Prostate gland (tissue), 2 donors: ENCODE data around the gene COG5. TPM values are rescaled to one million over a fixed set of nuclear protein-coding genes. Genes with fewer than 3 reads are reported as not detected.

ENCODE experiments used
- DNase-seq: peaks from one replicate; pipeline ENCODE4 v3.0.0-alpha.2; 2019; ENCODE audit warnings: low spot score
- H3K27ac ChIP-seq, 2 donors: fragments of 200-600 bp; sonication (generic); 2 replicates each; pipeline ENCODE4 v1.5.1; 2017 to 2019
- H3K27me3 ChIP-seq: fragments of 200-600 bp; sonication (generic); replicated peaks from 2 replicates; pipeline ENCODE4 v1.5.1; 2019; ENCODE audit not compliant: insufficient read depth
- H3K36me3 ChIP-seq, 2 donors: fragments of 200-600 bp; sonication (generic); 1 replicate in 1 of 2; 2 replicates in 1 of 2; pipeline versions ENCODE4 v1.5.1 to v1.8.1; 2017 to 2019
- H3K4me1 ChIP-seq: fragments of 200-600 bp; sonication (generic); replicated peaks from 2 replicates; pipeline ENCODE4 v1.5.1; 2019
- H3K4me3 ChIP-seq, 2 donors: fragments of 200-600 bp; sonication (generic); 2 replicates each; pipeline ENCODE4 v1.5.1; 2017 to 2019
- H3K9me3 ChIP-seq: fragments of 200-600 bp; sonication (generic); 2 replicates; pipeline ENCODE4 v1.5.1; 2017
- POLR2A ChIP-seq: fragments of 450-650 bp; IDR thresholded peaks from one replicate; pipeline ENCODE4 v1.6.1; 2016; ENCODE audit warnings: antibody characterized with exemption, mild to moderate bottlenecking
- POLR2AphosphoS5 ChIP-seq: sonication (generic); formaldehyde crosslinking; IDR thresholded peaks from one replicate; pipeline ENCODE4 v1.6.1; 2017; ENCODE audit warnings: antibody characterized with exemption
- WGBS: methylation state at CpG from one replicate; pipeline ENCODE4 v1.1.5; 2018; 5-methylcytosine and 5-hydroxymethylcytosine counted together
- intact Hi-C: fragments of 100-400 bp; cut with DNase I; formaldehyde crosslinking; loops from one replicate; pipeline ENCODE4 v1.14.2; 2022
- total RNA-seq, 2 donors: library from RNA; depleted of rRNA; stranded (reverse); fragments of >200 nt; gene quantifications; one replicate each; pipeline ENCODE4 v1.1.0, GENCODE V29; 2016
- TF ChIP-seq, protein P1 (sequence below), 4 experiments: fragments of 200-600 bp in 2 of 4; fragments of 450-650 bp in 2 of 4; sonication (generic) in 2 of 4; IDR thresholded peaks; 1 replicate in 3 of 4; 2 replicates in 1 of 4; pipeline ENCODE4 v1.5.1; 2016 to 2019; ENCODE audit warnings: antibody characterized with exemption in 4 of 4, mild to moderate bottlenecking in 2 of 4, moderate library complexity in 2 of 4

The COG5 gene
- total RNA-seq, 2 donors from 2014 or later = 35.1 to 86.4 TPM

DNA sequence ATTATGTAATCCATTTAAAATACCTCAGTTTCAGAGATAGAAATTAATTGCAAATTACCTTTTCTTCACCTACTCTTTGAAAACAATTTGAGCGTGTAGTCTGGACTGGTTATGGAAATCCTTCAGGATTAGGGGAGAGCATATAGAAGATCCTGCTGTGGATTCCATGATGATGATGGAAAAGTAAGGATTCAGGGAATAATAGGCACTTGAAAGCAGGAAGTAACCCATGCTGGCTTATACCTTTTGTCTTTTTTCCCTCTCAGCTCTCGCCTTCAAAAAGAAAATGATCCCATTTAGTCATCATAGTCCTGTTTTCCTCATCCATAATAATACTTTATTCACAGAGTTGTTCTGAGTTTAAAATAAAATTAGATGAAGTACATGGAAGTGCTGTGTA is 390.5 kb downstream of the COG5 start:
- Histone ChIP-seq H3K9me3 (no peaks in the 10 kb centered on the region), H3K36me3 (no peaks in the 10 kb centered on the region), H3K27me3 (no peaks in the 10 kb centered on the region), H3K27ac (no peak overlapping the region), H3K4me3 (no peak overlapping the region), H3K4me1 (peaks cover 3% of the 10 kb centered on the region)
- TF ChIP-seq, protein P1, sequence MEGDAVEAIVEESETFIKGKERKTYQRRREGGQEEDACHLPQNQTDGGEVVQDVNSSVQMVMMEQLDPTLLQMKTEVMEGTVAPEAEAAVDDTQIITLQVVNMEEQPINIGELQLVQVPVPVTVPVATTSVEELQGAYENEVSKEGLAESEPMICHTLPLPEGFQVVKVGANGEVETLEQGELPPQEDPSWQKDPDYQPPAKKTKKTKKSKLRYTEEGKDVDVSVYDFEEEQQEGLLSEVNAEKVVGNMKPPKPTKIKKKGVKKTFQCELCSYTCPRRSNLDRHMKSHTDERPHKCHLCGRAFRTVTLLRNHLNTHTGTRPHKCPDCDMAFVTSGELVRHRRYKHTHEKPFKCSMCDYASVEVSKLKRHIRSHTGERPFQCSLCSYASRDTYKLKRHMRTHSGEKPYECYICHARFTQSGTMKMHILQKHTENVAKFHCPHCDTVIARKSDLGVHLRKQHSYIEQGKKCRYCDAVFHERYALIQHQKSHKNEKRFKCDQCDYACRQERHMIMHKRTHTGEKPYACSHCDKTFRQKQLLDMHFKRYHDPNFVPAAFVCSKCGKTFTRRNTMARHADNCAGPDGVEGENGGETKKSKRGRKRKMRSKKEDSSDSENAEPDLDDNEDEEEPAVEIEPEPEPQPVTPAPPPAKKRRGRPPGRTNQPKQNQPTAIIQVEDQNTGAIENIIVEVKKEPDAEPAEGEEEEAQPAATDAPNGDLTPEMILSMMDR (IDR thresholded peaks at IDR 0.05) = no peak
- TF ChIP-seq POLR2AphosphoS5 = no peak
- TF ChIP-seq POLR2A = no peak
- intact Hi-C loops = no loop called here
- WGBS = 94% methylated on average over 2 of the region's 2 CpGs
- DNase-seq = no peak

DNA sequence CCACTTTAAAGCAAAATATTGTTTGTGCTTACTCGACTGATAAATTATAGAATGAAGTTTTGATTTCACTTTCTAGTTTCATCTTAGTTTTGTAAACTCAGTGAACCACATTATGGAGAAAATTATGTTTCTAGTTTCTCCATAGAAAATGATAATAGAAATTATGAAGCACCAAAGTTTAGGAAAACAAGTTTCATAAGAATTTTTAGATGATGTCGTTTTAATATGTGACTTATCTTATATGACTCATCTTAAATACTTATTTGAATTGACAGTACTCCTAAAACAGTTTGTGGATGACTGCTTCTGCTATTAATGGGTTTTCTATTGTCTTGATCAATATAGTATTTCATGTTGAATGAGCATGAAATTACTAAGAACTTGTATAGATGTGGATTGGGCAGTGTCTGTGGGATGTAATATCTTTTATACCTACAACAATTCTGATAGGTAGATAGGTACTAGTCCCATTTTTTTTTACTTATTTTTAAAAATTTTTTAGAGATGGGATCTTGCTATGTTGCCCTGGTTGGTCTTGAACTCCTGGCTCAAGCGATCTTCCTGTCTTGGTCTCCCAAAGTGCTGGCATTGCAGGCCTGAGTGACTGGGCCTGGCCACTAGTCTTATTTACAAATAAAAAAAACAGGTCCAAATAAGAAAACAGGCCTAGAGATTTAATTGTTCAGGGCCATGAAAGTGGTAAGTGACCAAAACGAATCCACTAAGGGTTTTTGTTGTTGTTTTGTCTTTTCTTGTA is 391.3 kb downstream of the COG5 start:
- Histone ChIP-seq H3K4me3 (no peak overlapping the region), H3K27me3 (no peaks in the 10 kb centered on the region), H3K4me1 (peaks cover 3% of the 10 kb centered on the region), H3K27ac (no peak overlapping the region), H3K9me3 (no peaks in the 10 kb centered on the region), H3K36me3 (no peaks in the 10 kb centered on the region)
- intact Hi-C loops = no loop called here
- no peak for DNase-seq
- TF ChIP-seq, protein P1 (IDR thresholded peaks at IDR 0.05) = no peak
- no peak for TF ChIP-seq POLR2AphosphoS5
- TF ChIP-seq POLR2A = no peak
- 78% methylated on average over 4 of the region's 4 CpGs for WGBS

DNA sequence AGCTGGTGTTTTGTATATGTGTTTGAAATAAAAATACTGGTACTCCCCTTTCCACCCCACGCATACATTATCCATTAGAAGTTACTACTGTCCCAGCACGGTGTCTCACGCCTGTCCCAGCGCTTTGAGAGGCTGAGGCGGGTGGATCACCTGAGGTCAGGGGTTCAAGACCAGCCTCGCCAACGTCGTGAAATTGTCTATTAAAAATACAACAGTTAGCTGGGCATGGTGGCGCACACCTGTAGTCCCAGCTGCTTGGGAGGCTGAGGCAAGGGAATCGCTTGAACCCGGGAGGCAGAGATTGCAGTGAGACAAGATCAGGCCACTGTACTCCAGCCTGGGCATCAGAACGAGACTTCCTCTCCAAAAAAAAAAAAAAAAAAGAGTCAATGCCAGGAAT is 392.2 kb downstream of the COG5 start:
- no peaks in the 10 kb centered on the region for H3K9me3 ChIP-seq
- peak overlapping the region in 1 of 2 donors; percentile 5 for H3K27ac ChIP-seq
- H3K4me1 ChIP-seq = peaks cover 3% of the 10 kb centered on the region
- WGBS = 91% methylated on average over 12 of the region's 12 CpGs
- H3K27me3 ChIP-seq = no peaks in the 10 kb centered on the region
- DNase-seq = no peak
- H3K36me3 ChIP-seq = no peaks in the 10 kb centered on the region
- intact Hi-C loops = no loop called here
- no peak for TF ChIP-seq POLR2A
- TF ChIP-seq, protein P1 (IDR thresholded peaks at IDR 0.05) = no peak
- no peak for TF ChIP-seq POLR2AphosphoS5
- no peak overlapping the region for H3K4me3 ChIP-seq

DNA sequence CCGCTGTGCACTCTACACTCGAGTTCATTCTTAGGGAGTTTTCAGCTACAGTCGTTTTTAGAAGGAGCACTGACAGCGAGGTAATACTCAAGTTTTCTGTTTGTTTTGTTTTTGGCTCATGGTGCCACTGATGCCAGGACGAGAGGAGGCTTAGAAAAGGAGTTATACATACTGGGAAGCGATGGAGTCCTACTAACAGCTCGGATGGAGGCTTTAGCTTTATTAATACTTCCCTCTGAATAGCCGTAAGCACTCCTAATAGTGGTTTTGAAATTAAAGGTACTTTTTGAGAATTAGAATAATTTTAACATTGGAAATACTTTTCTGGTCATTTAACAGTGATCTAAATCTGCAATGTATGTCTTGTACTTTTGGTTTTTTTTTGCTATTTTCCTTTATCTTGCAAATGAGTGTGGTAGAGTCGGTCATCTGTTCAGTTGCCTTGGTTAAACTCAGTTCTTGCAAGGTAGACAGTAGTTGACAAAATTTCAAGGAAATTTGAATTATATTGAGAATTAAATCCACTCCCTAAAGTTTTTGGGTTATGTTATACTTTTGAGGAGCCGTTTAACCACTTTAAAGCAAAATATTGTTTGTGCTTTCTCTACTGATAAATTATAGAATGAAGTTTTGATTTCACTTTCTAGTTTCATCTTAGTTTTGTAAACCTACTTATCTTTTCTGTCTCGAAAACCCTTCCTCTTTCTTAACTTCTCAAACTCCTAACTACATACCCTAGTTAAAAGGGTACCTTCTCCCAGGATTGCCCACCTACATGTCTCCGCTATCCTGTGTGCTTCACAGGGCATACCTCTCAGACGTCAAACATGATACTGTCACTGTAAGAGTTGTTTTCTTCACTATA is 393.4 kb downstream of the COG5 start:
- Histone ChIP-seq H3K4me1 (peaks cover 3% of the 10 kb centered on the region), H3K27ac (peak overlapping the region; percentile 100), H3K27me3 (no peaks in the 10 kb centered on the region), H3K4me3 (peak overlapping the region; percentile 94 to 95), H3K36me3 (no peaks in the 10 kb centered on the region), H3K9me3 (no peaks in the 10 kb centered on the region)
- WGBS = 11% methylated on average over 13 of the region's 13 CpGs
- no peak for TF ChIP-seq POLR2AphosphoS5
- intact Hi-C loops = no loop called here
- DNase-seq = no peak

DNA sequence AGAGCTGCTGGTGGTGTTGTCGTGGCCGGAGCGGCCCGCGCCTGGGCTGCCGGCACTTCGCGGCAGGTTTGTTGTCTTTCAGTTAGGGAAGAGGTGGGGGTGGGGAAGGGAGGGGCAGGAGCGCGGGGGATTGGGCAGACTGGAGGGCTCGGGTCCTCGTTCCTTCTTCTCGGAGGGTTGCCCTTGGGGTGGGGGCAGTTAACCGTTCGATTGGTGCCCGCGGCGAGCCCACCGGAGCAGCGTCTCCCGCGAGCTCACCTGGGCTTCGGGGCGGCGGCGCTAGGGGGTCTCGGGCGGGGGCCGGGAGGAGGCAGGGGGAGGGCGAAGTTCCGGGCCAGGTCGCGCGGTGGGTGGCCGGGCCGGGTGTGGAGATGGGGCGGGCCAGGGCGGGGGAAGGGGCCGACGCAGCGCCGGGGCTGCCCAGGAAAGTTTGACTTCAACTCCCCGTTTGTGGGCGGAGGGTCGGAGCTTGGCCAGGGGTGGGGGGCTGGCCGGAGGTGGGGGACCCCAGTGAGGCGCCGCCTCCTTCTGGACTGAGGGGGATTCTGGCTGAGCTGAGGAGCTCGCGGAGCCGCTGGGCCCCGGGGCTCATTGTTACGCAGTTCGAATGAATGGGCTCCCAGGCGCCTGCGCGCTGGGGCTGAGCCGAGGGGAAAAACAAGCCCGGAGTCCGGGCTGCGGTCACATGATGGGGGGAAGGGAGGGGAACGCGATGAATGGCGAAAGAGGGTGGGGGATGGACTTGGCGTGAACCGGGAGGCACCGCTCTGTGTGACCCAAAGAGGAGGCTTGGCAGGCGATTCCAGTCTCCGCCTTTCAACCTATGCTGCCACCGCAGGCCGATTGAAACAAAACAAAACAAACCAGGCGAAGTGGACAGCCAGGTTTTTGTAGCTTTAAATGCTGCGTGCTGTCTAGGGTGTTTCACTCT is 394.3 kb downstream of the COG5 start:
- WGBS = under 1% methylated on average over 60 of the region's 73 CpGs
- Histone ChIP-seq H3K4me3 (peak overlapping the region; percentile 94 to 95), H3K27ac (peak overlapping the region; percentile 100), H3K4me1 (peaks cover 3% of the 10 kb centered on the region), H3K27me3 (no peaks in the 10 kb centered on the region), H3K36me3 (no peaks in the 10 kb centered on the region), H3K9me3 (no peaks in the 10 kb centered on the region)
- peak; percentile 98 for DNase-seq
- peak; percentile 77 for TF ChIP-seq POLR2A
- peak; percentile 96 for TF ChIP-seq POLR2AphosphoS5
- TF ChIP-seq, protein P1 (IDR thresholded peaks at IDR 0.05) = peak in 2 of 4 experiments; percentile 28 to 42
- intact Hi-C loops = no loop called here
